HEK293 (cell line): ENCODE measurements around the gene DIDO1.

ENCODE experiments used
- HOXD13 ChIP-seq: sonication (generic); formaldehyde crosslinking; IDR thresholded peaks from 2 replicates; pipeline ENCODE4 v1.8.0; 2022; ENCODE audit warnings: missing genetic modification reagents, borderline replicate concordance
- REPIN1 ChIP-seq: fragments of 450-650 bp; formaldehyde crosslinking; IDR thresholded peaks from 2 replicates; pipeline ENCODE4 v1.5.1; 2017; ENCODE audit warnings: missing biosample characterization, missing genetic modification characterization, low read depth
- ZBTB7A ChIP-seq: fragments of 450-650 bp; formaldehyde crosslinking; IDR thresholded peaks from 2 replicates; pipeline ENCODE4 v1.5.1; 2016; ENCODE audit warnings: low read depth, missing biosample characterization, missing genetic modification characterization
- ZNF121 ChIP-seq: fragments of 450-650 bp; formaldehyde crosslinking; IDR thresholded peaks from 2 replicates; pipeline ENCODE4 v1.5.1; 2016; ENCODE audit warnings: missing biosample characterization, missing genetic modification characterization
- ZNF146 ChIP-seq: fragments of 450-650 bp; formaldehyde crosslinking; IDR thresholded peaks from 2 replicates; pipeline ENCODE4 v1.5.1; 2016; ENCODE audit warnings: missing biosample characterization, missing genetic modification characterization
- ZNF23 ChIP-seq: fragments of 450-650 bp; formaldehyde crosslinking; IDR thresholded peaks from 2 replicates; pipeline ENCODE4 v1.5.1; 2016; ENCODE audit warnings: missing biosample characterization, missing genetic modification characterization, borderline replicate concordance
- ZNF423 ChIP-seq: fragments of 450-650 bp; formaldehyde crosslinking; IDR thresholded peaks from 2 replicates; pipeline ENCODE4 v1.5.1; 2016; ENCODE audit warnings: missing biosample characterization, missing genetic modification characterization
- ZNF521 ChIP-seq: fragments of 450-650 bp; formaldehyde crosslinking; IDR thresholded peaks from 2 replicates; pipeline ENCODE4 v1.5.1; 2017; ENCODE audit warnings: missing biosample characterization, mild to moderate bottlenecking, missing genetic modification characterization
- TF ChIP-seq, protein P1 (sequence below): fragments of 450-650 bp; formaldehyde crosslinking; IDR thresholded peaks from 2 replicates; pipeline ENCODE4 v1.5.1; 2016; ENCODE audit warnings: missing biosample characterization, missing genetic modification characterization, low read depth
- TF ChIP-seq, protein P2 (sequence below): fragments of 450-650 bp; formaldehyde crosslinking; IDR thresholded peaks from 2 replicates; pipeline ENCODE4 v1.5.1; 2016; ENCODE audit warnings: missing biosample characterization, missing genetic modification characterization
- TF ChIP-seq, protein P3 (sequence below): fragments of 450-650 bp; formaldehyde crosslinking; IDR thresholded peaks from 2 replicates; pipeline ENCODE4 v1.5.1; 2016; ENCODE audit warnings: missing biosample characterization, missing genetic modification characterization

DNA sequence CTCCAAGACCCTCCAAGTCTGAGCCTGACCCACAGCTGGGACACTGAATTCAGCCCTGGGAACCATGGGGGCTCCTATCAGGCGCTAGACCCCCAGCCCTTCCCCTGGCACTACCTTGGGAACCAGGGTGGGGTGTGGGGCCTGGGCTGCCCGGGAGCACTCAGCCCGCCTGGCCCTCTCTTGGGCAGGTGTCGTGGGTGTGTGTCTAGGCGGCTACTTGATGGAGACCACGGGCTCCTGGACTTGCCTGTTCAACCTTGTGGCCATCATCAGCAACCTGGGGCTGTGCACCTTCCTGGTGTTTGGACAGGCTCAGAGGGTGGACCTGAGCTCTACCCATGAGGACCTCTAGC is 40.8 kb upstream of the DIDO1 start:
- TF ChIP-seq ZBTB7A (tag by site-specific recombination): no peak
- TF ChIP-seq, protein P1, sequence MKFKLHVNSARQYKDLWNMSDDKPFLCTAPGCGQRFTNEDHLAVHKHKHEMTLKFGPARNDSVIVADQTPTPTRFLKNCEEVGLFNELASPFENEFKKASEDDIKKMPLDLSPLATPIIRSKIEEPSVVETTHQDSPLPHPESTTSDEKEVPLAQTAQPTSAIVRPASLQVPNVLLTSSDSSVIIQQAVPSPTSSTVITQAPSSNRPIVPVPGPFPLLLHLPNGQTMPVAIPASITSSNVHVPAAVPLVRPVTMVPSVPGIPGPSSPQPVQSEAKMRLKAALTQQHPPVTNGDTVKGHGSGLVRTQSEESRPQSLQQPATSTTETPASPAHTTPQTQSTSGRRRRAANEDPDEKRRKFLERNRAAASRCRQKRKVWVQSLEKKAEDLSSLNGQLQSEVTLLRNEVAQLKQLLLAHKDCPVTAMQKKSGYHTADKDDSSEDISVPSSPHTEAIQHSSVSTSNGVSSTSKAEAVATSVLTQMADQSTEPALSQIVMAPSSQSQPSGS (tag by site-specific recombination): no peak
- TF ChIP-seq HOXD13: no peak
- TF ChIP-seq, protein P2, sequence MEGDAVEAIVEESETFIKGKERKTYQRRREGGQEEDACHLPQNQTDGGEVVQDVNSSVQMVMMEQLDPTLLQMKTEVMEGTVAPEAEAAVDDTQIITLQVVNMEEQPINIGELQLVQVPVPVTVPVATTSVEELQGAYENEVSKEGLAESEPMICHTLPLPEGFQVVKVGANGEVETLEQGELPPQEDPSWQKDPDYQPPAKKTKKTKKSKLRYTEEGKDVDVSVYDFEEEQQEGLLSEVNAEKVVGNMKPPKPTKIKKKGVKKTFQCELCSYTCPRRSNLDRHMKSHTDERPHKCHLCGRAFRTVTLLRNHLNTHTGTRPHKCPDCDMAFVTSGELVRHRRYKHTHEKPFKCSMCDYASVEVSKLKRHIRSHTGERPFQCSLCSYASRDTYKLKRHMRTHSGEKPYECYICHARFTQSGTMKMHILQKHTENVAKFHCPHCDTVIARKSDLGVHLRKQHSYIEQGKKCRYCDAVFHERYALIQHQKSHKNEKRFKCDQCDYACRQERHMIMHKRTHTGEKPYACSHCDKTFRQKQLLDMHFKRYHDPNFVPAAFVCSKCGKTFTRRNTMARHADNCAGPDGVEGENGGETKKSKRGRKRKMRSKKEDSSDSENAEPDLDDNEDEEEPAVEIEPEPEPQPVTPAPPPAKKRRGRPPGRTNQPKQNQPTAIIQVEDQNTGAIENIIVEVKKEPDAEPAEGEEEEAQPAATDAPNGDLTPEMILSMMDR (tag by site-specific recombination): no peak
- TF ChIP-seq, protein P3, sequence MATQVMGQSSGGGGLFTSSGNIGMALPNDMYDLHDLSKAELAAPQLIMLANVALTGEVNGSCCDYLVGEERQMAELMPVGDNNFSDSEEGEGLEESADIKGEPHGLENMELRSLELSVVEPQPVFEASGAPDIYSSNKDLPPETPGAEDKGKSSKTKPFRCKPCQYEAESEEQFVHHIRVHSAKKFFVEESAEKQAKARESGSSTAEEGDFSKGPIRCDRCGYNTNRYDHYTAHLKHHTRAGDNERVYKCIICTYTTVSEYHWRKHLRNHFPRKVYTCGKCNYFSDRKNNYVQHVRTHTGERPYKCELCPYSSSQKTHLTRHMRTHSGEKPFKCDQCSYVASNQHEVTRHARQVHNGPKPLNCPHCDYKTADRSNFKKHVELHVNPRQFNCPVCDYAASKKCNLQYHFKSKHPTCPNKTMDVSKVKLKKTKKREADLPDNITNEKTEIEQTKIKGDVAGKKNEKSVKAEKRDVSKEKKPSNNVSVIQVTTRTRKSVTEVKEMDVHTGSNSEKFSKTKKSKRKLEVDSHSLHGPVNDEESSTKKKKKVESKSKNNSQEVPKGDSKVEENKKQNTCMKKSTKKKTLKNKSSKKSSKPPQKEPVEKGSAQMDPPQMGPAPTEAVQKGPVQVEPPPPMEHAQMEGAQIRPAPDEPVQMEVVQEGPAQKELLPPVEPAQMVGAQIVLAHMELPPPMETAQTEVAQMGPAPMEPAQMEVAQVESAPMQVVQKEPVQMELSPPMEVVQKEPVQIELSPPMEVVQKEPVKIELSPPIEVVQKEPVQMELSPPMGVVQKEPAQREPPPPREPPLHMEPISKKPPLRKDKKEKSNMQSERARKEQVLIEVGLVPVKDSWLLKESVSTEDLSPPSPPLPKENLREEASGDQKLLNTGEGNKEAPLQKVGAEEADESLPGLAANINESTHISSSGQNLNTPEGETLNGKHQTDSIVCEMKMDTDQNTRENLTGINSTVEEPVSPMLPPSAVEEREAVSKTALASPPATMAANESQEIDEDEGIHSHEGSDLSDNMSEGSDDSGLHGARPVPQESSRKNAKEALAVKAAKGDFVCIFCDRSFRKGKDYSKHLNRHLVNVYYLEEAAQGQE: no peak
- TF ChIP-seq ZNF23 (tag by site-specific recombination): no peak
- no peak for TF ChIP-seq REPIN1 (tag by site-specific recombination)
- TF ChIP-seq ZNF146 (tag by site-specific recombination): no peak
- TF ChIP-seq ZNF521 (tag by site-specific recombination): no peak
- TF ChIP-seq ZNF121 (tag by site-specific recombination): no peak
- TF ChIP-seq ZNF423 (tag by site-specific recombination): no peak
